Smooth muscle cell of the pulmonary artery (primary cell): Measurements from ENCODE around the gene CA6. TPM values are rescaled to one million over a fixed set of nuclear protein-coding genes. Genes with fewer than 3 reads are reported as not detected.

Experiments used
- total RNA-seq: library from RNA; depleted of rRNA; stranded (reverse); fragments of >200 nt; gene quantifications from 2 replicates; pipeline ENCODE4 v1.2.3, GENCODE V29; 2014

The CA6 gene
- total RNA-seq, result not detected in 2 replicates

GRCh38 chr1:8945568-8945967, at the start of gene CA6:
CA6 (plus strand) TSS chr1:8945868; CDS start chr1:8945887, 19 bp downstream.

Other genes starting within 250 kb of the CA6 start
- gene RERE, start 128.2 kb upstream of the CA6 start, total RNA-seq, result 60.9 and 72.9 TPM in 2 replicates
- gene ENO1, start 67.2 kb upstream of the CA6 start, total RNA-seq, result 2,217 and 2,300 TPM in 2 replicates
- gene SLC2A7, start 80.6 kb downstream of the CA6 start, total RNA-seq, result not detected in 2 replicates
- 3.7 and 25.9 TPM in 2 replicates for gene SLC2A5, start 123.8 kb downstream of the CA6 start, total RNA-seq
- 3.8 and 4.3 TPM in 2 replicates for gene GPR157, start 183.2 kb downstream of the CA6 start, total RNA-seq